Stimulated activated CD8-positive, alpha-beta memory T cell treated with anti-CD3 and anti-CD28 coated beads, Interleukin-4, amount 100 ng/mL, for 48 hours (primary cell): ENCODE results near the gene ZBTB45.

ENCODE experiments used
- DNase-seq: peaks from one replicate; pipeline ENCODE4 v3.0.0-alpha.2; 2020

ZBTB45 gene

DNA sequence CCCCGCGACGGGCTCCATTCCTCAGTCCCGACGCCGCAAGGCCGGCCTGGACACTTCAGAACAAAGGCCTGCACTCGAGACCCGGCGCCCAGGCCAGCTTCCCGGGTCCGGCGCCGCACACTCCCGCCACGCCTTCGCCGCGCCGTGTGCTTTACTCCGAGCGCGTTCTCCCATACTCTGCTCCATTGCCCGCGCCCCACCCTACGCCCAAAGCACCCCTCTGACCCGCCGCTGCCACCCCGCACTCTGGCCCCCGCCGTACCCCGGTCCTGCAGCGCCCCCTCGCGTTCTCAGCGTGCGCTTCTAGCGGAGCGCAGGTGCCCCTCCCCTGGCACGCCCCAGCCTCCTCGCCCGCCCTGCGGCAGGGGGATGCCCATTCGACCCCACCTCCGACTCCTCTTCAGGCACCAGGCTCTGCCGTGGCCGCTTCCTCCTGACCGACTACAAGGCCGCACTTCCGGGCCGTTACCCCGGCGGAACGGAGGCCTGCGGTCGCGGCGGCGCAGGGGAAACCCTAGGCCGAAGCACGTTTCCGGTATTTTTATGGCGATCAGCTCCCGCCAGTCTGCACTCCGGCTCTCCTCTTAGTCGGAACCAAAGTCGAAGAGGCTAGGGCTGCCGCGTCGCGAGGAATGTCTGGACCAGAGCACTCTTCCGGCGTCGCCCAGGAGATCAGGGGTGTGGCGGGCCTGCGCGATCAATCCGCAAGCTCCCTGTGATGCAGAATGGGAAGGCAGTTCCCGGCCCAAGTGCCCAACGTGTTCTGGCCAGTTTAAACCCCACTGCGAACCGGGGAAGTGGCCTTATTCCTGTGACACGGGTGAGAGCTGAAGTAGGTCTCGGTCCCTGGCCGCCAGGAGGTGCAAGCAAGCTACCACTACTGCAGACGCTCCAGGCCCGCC lies at the start of gene ZBTB45:
Gene ZBTB45, minus strand, starts transcription at position 456 of the 902 bp plus-strand sequence. CDS start 2,137 bp downstream, outside the sequence.
- DNase-seq: peak; percentile 96

DNA sequence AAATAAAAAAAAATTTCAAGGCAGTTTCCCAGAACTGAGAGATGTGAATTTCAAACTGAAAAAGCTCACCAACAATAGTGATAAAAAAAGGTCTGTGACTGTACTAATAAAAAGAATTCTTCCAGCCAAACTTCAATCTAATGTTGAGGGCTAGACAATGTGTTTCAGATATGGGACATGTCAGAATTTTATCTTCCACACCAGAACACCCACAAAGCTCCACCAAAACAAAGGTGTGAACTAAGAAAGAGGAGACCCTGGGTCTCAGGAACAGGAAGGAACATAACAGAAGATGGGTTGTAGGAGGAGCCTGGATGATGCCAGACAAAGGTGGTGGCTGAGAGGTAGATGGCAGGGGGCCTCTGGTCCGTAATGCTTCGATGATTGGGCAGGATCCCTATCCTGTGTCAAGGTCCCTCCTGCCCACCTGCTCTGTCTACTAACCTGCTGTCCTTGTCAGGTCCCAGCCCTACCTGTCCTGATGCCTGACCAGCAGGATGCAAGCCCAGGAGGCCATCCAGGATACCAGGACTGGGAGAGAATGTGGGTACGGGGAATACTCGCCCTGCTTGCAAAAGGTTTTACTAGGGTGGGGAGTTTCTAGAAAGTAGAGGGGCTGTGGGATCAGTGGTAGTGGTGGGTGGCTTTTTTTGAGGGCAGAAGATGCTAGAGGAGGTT lies 49.0 kb upstream of the ZBTB45 start:
- peak; percentile 13 for DNase-seq

DNA sequence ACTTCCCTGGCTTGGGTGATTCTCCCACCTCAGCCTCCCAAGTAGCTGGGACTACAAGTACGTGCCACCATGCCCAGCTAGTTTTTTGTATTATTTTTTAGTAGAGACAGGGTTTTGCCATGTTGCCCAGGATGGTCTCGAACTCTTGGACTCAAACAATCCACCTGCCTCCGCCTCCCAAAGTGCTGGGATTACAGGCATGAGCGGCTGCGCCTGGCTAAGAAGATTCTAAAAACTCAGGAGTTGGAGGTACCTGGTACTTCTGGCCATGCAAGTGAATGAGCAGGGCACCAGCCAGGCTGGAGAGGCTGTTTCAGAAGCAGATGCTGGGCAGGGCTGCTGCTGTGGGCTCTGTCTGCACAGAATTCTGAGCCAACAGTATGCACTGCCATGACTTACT lies 47.4 kb upstream of the ZBTB45 start:
- peak; percentile 13 for DNase-seq

DNA sequence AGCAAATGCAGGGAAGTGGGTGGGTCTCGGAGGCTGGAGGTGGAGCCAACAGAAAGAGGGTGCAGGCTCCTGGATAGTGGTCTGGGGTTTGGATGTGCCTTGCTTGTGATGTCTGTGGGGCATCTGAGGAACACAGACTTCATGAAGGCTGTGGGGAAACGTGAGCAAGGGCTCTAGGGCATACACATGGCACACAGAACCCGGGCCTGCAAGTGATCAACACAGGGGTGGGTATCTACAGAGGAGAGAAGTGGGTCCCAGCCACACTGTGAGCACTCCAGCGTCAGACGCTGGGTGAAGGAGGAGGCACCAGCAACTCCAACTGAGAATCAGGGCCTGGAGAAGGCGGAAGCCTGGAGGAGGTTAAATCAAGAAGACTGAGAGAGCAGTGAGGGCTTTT lies 44.2 kb upstream of the ZBTB45 start:
- DNase-seq: no peak

DNA sequence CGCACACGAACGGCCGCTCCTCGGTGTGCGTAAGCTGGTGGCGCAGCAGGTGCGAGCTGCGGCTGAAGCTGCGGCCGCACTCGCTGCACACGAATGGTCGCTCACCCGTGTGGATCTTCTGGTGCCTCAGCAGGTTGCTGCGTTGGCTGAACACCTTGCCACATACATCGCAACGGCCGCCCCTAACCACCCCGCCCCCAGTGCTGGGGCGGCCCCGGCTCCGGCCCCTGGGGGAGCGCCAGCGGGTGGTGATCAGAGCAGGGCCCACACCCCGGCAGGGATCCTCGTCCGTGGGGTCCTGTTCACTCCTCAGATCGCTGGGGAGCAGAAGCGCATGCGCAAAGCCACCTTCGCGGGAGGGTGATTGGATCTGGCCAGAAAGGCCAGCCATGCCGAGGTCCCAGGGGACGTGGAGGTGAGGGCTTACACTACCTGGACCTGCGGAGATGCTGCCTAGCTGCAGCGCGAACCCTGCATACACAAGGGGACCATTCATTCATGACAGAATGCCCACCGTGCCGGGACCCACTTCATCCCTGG lies 43.5 kb upstream of the ZBTB45 start:
- peak; percentile 64 for DNase-seq

DNA sequence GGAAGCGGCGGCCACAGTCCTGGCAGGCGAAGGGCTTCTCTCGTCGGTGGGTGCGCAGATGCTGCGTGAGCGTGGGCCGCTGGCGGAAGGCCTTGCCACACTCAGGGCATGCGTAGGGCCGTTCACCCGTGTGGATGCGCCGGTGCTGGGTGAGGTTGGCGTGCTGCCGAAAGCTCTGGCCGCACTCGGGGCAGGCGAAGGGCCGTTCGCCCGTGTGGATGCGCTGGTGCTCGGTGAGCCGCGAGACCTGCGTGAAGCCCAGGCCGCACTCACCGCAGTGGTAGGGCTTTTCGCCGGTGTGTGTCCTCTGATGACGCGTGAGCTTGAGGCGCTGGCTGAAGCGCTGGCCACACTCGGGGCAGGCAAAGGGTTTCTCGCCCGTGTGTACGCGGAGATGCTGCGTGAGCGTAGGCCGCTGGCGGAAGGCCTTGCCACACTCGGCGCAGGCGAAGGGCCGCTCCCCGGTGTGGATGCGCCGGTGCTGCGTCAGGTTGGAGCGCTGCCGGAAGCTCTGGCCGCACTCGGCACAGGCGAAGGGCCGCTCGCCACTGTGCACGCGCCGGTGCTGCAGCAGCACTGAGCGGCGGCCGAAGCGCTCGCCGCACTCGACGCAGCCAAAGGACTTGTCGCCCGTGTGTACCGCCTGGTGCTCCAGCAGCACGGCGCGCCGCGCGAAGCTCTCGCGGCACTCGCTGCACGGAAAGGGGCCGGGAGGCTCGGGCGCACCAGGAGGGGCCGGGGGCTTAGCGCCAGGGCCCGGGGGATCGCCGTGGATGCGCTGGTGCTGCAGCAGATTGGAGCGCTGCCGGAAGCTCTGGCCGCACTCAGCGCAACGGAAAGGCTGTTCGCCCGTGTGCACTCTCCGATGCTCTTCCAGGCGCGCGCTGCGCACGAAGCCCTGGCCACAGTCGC lies 42.8 kb upstream of the ZBTB45 start:
- peak; percentile 51 for DNase-seq

DNA sequence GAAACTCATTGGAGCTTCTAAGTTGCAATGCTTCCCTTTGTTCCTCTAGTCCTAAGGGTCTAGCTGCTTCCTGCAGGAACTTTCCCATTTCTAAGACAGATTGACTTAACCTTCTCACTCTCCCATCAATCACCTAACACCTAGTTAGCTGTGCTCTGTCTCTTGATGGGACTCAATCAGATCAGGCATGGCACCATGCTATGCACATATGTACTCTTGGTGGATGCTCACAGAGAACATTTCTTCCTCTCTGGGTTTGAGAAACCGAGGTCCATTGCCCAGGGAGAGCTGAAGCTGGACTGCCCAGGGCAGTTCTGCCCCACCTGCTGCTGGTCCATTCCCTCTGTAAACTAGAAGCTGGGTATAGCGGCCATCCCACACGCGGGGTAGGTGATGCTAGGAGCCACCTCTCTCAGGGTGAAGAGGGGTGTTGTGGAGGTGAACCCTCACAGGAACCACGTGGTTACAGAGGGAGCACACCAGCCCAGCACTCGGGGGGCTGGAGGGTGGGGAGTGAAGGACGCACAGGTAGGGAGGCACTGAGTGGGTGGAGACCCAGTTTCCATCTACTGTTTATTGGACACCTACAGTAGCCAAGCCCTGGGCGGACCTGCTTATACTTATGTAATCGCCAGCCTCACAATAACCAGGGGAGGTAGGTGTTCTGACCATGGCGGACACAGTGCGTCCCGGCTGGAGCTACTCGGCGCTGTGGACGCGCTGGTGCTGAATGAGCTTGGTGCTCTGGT lies 41.9 kb upstream of the ZBTB45 start:
- peak; percentile 38 for DNase-seq

DNA sequence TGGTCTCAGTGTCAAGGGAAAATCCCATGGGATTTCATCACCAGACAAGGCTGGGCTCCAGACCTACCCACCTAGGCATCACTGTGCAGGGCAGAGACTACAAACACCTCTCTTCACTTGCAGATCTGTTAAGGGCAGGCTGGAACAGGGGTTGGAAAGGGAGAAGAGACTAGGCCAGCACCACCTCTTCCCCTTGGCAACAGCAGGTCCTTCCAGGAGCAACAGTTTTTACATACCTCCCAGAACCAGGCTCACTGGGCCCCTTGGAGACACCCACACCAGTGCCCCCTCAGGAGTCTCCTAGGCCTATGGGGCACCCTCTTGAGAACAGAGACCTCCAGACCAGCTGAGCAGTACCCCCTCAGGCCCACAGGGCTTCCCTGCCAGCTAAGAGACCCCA lies 41.3 kb upstream of the ZBTB45 start:
- peak; percentile 26 for DNase-seq

DNA sequence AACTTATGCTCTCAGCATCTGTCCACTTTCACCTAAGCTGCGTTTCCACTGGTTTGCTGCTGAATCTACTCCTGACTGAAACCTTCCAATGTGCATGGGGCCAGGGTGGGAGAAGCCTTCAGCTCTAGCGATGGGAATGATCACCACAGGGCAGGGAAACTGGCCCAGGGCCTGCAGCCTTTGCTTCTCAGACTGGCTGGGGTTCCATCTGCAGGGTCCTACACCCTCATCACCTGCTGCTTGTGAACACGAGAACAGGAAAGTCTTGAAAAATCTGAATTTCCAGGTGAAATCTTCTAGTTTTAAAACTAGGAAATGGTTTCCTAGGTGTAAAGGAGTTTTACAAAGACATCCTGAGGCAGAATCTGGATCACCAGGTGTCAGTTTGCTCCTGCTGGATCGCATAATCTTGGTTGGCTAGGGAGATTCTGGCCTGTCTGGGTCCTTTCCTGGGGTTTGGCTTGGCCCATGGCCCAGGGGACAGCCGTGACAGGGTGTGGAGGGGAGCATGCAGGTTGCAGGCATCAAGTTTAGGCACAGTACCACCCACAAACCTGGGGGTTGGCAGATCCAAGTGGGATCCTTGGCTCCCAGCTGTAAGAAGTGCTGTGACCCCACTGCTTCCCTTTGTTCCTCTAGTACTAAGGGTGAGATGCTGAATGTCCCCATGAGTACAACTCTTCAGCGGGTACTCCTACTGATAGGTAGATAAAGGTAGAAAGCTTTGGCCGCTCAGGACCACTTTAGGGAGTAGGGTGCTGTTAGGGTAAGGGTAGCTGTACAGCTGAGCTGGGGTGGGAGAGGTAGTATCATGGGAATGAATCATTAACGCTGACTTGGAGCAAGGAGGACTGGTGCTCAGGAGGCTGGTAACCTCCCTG lies 40.6 kb upstream of the ZBTB45 start:
- DNase-seq: peak; percentile 27

DNA sequence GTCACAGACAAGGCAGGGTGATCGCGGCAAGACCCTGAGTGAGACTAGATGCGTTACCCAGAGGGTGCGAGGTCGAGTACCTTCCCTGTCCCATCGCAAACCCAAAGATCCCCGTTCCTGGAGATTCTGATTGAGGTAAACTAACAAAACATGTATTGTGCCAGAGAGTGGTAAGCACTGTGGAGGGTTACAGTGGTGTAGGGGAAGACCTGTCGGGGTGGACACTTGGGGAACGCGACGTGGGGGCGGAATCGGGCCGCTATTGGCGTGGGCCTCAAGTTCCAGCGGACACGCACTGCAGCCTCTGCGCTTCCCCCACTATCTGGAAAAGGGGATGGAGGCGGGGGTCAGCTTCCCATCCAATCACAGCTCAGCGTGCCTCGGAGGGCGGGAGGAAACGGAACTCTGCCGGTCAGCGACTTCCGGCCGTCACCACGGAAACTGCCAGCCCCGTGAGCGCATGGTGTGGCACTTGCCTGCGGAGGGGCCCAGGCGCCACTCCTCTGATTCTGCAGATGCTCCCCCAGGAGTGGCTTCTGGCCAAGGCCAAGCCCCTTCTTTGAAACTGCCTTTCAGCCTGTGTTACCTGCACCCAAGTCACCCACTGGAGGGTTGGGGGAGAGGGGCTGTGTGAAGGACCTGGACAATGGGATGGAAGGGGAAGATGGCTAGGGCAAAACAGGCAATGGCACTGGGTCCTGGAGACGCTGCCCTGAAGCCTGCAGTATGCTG lies 39.8 kb upstream of the ZBTB45 start:
- peak; percentile 90 for DNase-seq

DNA sequence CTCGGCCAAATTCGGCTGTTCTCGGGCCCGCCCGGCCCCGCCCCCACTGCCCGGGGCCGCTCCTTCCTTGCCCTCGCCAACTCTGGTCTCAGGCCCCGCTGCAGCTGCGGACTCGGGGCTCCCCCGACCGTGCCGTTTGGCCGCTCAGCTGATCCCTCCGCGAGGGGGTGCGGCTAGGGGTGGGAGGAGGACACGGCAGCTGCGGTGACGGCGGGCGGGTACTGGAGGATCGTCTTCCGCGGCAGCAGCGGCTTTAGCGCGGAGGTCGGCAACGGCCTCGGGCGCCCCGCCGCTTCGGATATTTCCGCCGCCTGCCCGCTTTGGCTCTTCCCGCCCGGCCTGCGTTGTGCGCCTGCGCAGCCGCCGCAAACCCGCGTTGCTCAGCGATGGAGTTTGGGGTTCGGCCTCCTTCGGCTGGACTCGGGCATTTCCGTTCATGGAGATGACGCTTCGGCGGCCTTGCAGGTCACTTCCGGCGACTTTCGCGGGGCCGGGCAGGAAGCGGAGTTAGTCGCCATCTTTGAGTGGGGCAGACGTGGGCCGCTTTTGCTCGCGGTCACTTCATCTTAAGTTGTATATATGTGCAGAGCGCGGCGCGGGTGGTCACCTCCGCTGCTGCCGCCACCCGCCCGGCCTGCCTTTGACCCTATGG lies 39.1 kb upstream of the ZBTB45 start:
- peak; percentile 99 for DNase-seq

DNA sequence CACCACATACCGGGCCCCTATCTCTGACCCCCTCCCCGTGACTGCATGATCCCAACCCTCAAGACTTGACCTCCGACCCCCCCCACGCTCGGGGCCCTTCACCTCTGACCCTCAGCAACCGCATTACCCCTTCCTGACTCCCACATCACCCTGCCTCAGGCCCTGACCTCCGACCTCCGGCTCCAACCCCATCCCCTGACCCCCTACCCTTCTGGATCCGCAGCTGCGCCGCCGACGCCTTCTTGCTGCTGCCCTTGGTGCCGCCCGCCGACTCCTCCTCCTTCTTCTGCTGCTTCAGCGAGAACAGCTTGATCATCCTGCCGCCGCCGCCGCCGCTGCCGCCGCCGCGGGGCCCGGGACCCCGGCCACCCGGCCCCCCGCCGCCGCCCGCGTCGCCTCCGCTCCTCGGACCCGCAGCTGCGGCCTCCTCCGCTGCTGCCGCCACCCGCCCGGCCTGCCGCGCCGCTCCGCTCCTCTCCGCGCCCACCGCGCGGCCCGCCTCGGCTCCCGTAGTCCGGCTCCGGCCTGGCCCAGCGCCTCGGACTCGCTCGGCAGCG lies 38.5 kb upstream of the ZBTB45 start, which contains the start of gene UBE2M:
Gene UBE2M, minus strand, starts transcription at position 546 of the 557 bp plus-strand sequence. Its CDS starts 230 bp downstream, at position 316.
- DNase-seq: peak; percentile 71

DNA sequence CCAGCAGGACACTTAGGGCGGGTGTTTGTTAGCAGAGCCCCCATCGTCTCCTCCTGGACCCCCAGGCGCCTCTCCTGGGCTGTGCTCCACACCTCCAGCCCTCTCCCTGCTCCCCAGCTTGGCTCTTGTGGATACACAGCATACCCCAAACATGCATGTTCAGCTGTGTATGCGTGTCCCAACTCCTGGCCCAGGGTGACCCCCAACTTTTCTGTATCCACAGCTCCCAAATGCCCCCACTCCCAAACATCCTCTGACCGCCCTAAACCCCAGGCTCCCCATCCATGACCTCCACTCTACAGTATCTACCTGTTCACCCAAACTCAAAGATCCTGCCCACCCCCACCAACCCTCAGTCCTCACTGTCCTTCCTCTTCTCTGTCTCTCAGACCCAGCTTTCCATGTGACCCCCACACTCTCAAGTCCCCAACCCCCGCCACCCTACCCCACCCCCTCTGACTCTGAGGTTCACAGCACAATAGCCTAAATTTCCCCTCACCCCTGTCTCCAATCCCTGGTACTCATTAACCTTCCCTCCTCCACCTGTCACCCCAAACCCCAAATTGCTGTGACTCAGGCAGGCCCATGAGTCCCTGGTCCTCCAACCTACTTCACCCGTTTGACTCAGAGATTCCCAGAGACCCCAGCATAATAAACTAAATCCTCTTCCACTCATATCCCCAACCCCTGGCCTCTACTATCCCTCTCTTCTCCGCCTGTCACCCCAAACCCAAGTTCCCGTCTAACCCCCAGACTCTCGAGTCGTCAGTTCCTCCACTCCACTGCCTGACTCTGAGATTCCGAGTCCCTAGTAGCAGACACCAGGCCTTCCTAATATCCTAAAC lies 37.8 kb upstream of the ZBTB45 start:
- peak; percentile 38 for DNase-seq

DNA sequence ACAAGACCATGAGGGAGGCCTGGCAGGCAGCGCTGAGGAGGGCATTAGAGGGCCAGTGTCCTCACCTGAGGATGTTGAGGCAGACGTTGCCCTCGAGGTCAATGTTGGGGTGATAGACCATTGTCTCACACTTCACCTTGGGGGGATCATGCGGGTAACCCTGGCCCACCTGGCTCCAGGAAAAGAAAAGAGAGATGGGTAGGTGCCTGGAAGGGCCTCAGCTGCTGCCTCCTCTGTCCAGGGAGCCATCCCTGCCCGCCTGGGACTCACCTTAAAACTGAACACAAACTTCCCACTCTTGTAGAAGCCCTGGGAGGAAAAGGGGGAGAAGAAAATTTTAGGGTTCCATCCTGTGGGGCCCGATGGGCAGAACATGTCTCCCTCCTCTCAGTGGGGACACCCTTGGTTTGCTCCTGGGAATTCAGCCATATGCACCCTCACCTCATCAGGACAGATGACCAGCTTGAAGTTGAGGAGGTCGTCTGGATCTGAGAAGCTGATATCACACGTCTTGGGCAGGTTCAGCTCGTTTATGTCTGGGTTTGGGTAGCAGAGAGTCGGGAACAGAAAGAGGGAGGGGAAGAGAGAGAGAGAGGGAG lies 37.1 kb upstream of the ZBTB45 start:
- DNase-seq: no peak

DNA sequence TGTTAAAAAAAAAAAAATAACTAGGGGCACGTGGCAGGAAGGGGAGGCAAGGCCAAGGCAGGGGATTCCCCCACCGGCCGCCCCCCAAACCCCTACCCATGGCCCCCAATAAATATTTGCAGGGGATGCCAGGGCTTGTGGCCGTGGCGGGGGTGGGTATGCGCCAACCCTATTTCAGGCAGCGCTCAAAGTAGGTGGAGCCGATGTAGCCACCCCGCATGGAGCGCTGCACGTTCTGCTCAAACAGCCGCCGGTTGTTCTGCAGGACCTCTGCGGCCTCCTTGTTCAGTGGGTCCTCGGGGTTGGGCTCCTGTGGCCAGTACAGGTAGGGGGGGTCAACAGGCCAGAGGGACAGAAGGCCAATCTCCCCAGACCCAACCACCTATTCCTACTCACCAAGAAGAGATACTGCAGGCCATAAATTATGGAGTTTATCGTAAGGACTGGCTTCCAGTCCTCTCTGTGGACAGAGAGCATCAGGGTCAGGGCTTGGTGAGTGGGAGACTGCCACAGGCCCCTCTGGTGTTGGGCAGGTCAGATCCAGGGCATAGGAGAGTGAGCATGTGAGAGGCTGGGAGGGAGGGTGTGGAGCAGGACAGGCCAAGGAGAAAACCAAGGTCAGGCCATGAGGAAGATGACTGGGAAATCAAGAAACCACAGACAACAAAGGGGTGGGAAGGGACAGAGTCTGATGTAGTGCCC lies 36.5 kb upstream of the ZBTB45 start:
- DNase-seq: peak; percentile 24

DNA sequence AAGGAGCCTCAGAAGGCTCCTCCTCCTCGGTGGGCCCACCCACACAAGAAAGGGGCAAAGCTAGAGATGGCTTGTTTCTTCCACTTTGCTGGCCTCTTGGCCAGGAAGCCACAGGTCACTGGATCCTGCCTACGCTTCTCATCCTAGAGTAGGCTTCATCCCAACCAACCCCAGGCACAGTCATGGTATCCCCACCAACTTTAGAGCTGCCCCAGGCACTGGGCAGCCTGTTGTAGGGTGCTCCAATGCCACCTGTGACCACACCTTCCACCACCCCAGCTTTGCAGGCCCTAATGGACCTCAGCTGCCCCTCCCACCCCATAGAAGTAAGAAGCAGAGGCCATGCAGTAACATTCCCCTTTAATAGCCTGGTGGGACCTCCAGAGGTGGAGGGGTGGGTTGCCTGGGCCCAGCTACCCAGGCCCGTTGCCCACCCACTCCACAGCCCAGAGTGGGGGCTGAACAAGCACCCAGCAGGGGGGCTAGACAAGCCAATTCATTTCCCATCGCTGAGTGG lies 35.8 kb upstream of the ZBTB45 start:
- DNase-seq: no peak
